ENCODE measurements around the gene PHAF1.

Gene PHAF1

GRCh38 chr16:67147437-67148140 is 37.8 kb downstream of the PHAF1 start:
- no peak for DNase-seq (ENCODE audit: low spot score)

- no peak for DNase-seq (ENCODE audit: low spot score)
These were observed 38.5 kb downstream of the PHAF1 start for GRCh38 chr16:67148221-67148620.

GRCh38 chr16:67148656-67149275 is 39.0 kb downstream of the PHAF1 start:
- no peak for DNase-seq (ENCODE audit: low spot score)

GRCh38 chr16:67149276-67150046 is 39.7 kb downstream of the PHAF1 start:
- DNase-seq (ENCODE audit: low spot score) = no peak

GRCh38 chr16:67150047-67150832 is 40.5 kb downstream of the PHAF1 start:
- DNase-seq (ENCODE audit: low spot score) = peak; percentile 62

GRCh38 chr16:67150833-67151396 is 41.2 kb downstream of the PHAF1 start, which contains the start of gene B3GNT9:
TSS of gene B3GNT9 (minus strand) at chr16:67150998. CDS start at chr16:67150485, 513 bp downstream.
- DNase-seq (ENCODE audit: low spot score) = peak; percentile 57

- DNase-seq (ENCODE audit: low spot score) = no peak
These were observed 41.8 kb downstream of the PHAF1 start for GRCh38 chr16:67151431-67152097.

- DNase-seq (ENCODE audit: low spot score) = no peak
These were observed 45.0 kb downstream of the PHAF1 start for GRCh38 chr16:67154578-67155294.

GRCh38 chr16:67155295-67156142 is 45.8 kb downstream of the PHAF1 start:
- DNase-seq (ENCODE audit: low spot score) = peak; percentile 89

- DNase-seq (ENCODE audit: low spot score) = no peak
These were observed 46.6 kb downstream of the PHAF1 start for GRCh38 chr16:67156143-67156844.

GRCh38 chr16:67157106-67157748 is 47.5 kb downstream of the PHAF1 start:
- DNase-seq (ENCODE audit: low spot score) = no peak

- no peak for DNase-seq (ENCODE audit: low spot score)
These were observed 48.3 kb downstream of the PHAF1 start for GRCh38 chr16:67157892-67158635.

- DNase-seq (ENCODE audit: low spot score) = peak; percentile 69
These were observed 49.2 kb downstream of the PHAF1 start for GRCh38 chr16:67158637-67159600.

- DNase-seq (ENCODE audit: low spot score) = no peak
These were observed 51.9 kb downstream of the PHAF1 start for GRCh38 chr16:67161595-67162058.

GRCh38 chr16:67162506-67163163 is 52.9 kb downstream of the PHAF1 start:
- no peak for DNase-seq (ENCODE audit: low spot score)
